AG04449 (cell line): ENCODE data around the gene LRP1.

Experiments used
- CTCF ChIA-PET: fragments of 350-600 bp; formaldehyde crosslinking; extraction: SDS; loops from one replicate; lab custom pipeline; 2021; ENCODE audit warnings: antibody characterized with exemption; lab: Yijun Ruan, JAX
- POLR2A ChIA-PET: fragments of 400-600, 350-600 bp; formaldehyde crosslinking; extraction: SDS; loops from one replicate; lab custom pipeline; 2020; ENCODE audit warnings: antibody characterized with exemption, inconsistent platforms; lab: Yijun Ruan, JAX
- DNase-seq: peaks from one replicate; pipeline ENCODE4 v3.0.0-alpha.2; 2010; ENCODE audit warnings: low read depth, low spot score
- H3K4me3 ChIP-seq: 2 replicates; pipeline ENCODE4 v1.5.1; 2011; ENCODE audit warnings: low read depth, mild to moderate bottlenecking, control low read depth, low read length
- CTCF ChIP-seq: IDR thresholded peaks from one replicate; pipeline ENCODE4 v1.5.1; 2011; ENCODE audit warnings: mild to moderate bottlenecking, moderate library complexity, low read length, control low read depth, inconsistent platforms; ENCODE audit not compliant: insufficient read depth; ENCODE audit errors: missing control alignments

LRP1 gene

DNA sequence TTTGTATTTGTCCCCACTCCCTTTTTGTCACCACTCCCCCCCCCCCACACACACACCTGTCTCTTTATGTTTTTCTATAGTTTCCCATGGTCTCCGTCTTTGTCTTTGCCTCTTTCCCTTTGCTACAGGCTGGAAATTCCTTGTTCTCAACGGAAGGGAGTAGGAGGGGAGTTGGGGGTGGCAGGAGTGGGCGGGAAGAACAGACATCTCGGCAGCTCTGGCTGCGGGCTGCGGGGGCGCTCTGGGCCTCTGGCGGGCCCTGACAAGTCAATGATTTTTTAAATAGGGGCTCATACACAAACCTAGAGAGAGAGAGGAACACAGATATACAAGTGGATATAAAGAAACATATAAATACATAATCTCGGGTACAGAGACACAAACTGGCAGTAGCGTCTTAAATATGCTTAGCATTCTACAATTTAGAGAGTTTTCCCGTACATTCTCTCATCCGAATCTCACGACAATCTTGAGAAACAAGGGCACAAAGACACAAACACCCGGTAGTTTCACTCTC, 41.7 kb upstream of the LRP1 start:
- no peak for DNase-seq
- peak overlapping the region; percentile 79 for H3K4me3 ChIP-seq
- POLR2A ChIA-PET: interaction anchor here (3.7 to 5.0 kb wide), 2 partner anchors 8 to 25 kb away, joined by 35 to 81 read pairs; partner anchors contain the start of genes NEMP1 and STAT6
- TF ChIP-seq CTCF: peak; percentile 44
- CTCF ChIA-PET: interaction anchor here (0.6 to 16.5 kb wide), 3 partner anchors 17 to 21 kb away, joined by 4 to 218 read pairs (median 6); partner anchors contain the start of gene STAT6

GRCh38 chr12:57087010-57087690, 41.1 kb upstream of the LRP1 start:
- TF ChIP-seq CTCF: no peak
- CTCF ChIA-PET: interaction anchor here (0.6 to 16.5 kb wide), 5 partner anchors 8 to 127 kb away, joined by 3 to 218 read pairs (median 4); partner anchors contain the start of genes NEMP1 and STAT6
- POLR2A ChIA-PET: interaction anchor here (0.8 to 5.0 kb wide), 10 partner anchors 8 to 362 kb away, joined by 3 to 81 read pairs (median 4); partner anchors contain the start of genes NACA, NEMP1, SHMT2 and STAT6
- peak overlapping the region; percentile 79 for H3K4me3 ChIP-seq
- no peak for DNase-seq

GRCh38 chr12:57087691-57088353, 40.5 kb upstream of the LRP1 start:
- TF ChIP-seq CTCF: no peak
- POLR2A ChIA-PET: interaction anchor here (0.8 to 5.0 kb wide), 12 partner anchors 9 to 371 kb away, joined by 3 to 81 read pairs (median 4); partner anchors contain the start of genes NACA, NEMP1, SHMT2 and STAT6
- peak overlapping the region; percentile 79 for H3K4me3 ChIP-seq
- peak; percentile 88 for DNase-seq
- CTCF ChIA-PET: interaction anchor here (0.8 to 16.5 kb wide), 5 partner anchors 9 to 126 kb away, joined by 3 to 218 read pairs (median 4); partner anchors contain the start of genes NEMP1 and STAT6

- no peak for TF ChIP-seq CTCF
- DNase-seq: peak; percentile 82
- ChIA-PET CTCF (interaction anchor here (0.8 to 16.5 kb wide), 9 partner anchors 10 to 155 kb away, joined by 3 to 218 read pairs (median 3); partner anchors contain the start of genes NEMP1 and STAT6), POLR2A (interaction anchor here (0.6 to 5.0 kb wide), 15 partner anchors 9 to 370 kb away, joined by 3 to 81 read pairs (median 4); partner anchors contain the start of genes LRP1, NEMP1, SHMT2 and STAT6)
- peak within 1 kb of the TSS; percentile 91 for H3K4me3 ChIP-seq
Measured at GRCh38 chr12:57088354-57089270, 39.7 kb upstream of the LRP1 start, which contains the start of gene NAB2. Gene NAB2 (plus strand): TSS chr12:57089114. CDS start chr12:57089272, 158 bp downstream.
